GM23338 (cell line): Measurements from ENCODE around the gene SULF2. TPM values are rescaled to one million over a fixed set of nuclear protein-coding genes. Genes with fewer than 3 reads are reported as not detected.

ENCODE experiments used
- ATAC-seq: fragments of 200-7000 bp; cut with Tn5 transposase; 3 replicates; pipeline ENCODE4 v1.9.1; 2020
- DNase-seq: peaks from one replicate; pipeline ENCODE4 v3.0.0-alpha.2; 2015; ENCODE audit warnings: low spot score
- H2AFZ ChIP-seq: fragments of 200-600 bp; sonication (generic); 2 replicates; pipeline ENCODE4 v1.8.0; 2016; ENCODE audit warnings: antibody characterized with exemption, mild to moderate bottlenecking, moderate library complexity
- H3F3A ChIP-seq: fragments of 200-600 bp; sonication (generic); replicated peaks from 2 replicates; pipeline ENCODE4 v1.8.0; 2017; ENCODE audit warnings: antibody characterized with exemption, mixed run types, low read depth
- H3K27ac ChIP-seq: fragments of 200-600 bp; sonication (generic); 2 replicates; pipeline ENCODE4 v1.6.1; 2016; ENCODE audit warnings: low read depth
- H3K27me3 ChIP-seq: fragments of 200-600 bp; sonication (generic); 2 replicates; pipeline ENCODE4 v1.8.0; 2016; ENCODE audit warnings: mild to moderate bottlenecking, mixed run types, moderate library complexity; ENCODE audit not compliant: insufficient read depth
- H3K36me3 ChIP-seq: fragments of 200-600 bp; sonication (generic); 2 replicates; pipeline ENCODE4 v1.8.0; 2016; ENCODE audit warnings: mild to moderate bottlenecking; ENCODE audit not compliant: insufficient read depth
- H3K4me1 ChIP-seq: fragments of 200-600 bp; sonication (generic); 2 replicates; pipeline ENCODE4 v1.8.0; 2016; ENCODE audit warnings: mild to moderate bottlenecking, moderate library complexity; ENCODE audit not compliant: insufficient read depth
- H3K4me2 ChIP-seq: fragments of 200-600 bp; sonication (generic); 2 replicates; pipeline ENCODE4 v1.7.1; 2017; ENCODE audit warnings: mixed run types
- H3K4me3 ChIP-seq: fragments of 200-600 bp; sonication (generic); 2 replicates; pipeline ENCODE4 v1.6.1; 2016; ENCODE audit warnings: mixed run types
- H3K79me2 ChIP-seq: fragments of 200-600 bp; sonication (generic); replicated peaks from 2 replicates; pipeline ENCODE4 v1.8.0; 2017; ENCODE audit warnings: mild to moderate bottlenecking; ENCODE audit not compliant: insufficient read depth
- H3K9me2 ChIP-seq: fragments of 200-600 bp; sonication (generic); 2 replicates; pipeline ENCODE4 v1.8.0; 2017; ENCODE audit not compliant: insufficient read depth
- H4K20me1 ChIP-seq: fragments of 200-600 bp; sonication (generic); replicated peaks from 2 replicates; pipeline ENCODE4 v1.8.0; 2017; ENCODE audit warnings: mild to moderate bottlenecking; ENCODE audit not compliant: insufficient read depth
- H3K27ac Mint-ChIP-seq: 2 replicates; pipeline ENCODE4 v1.8.0; 2020; ENCODE audit warnings: inconsistent platforms, mild to moderate bottlenecking, moderate library complexity, mixed read lengths
- H3K27me3 Mint-ChIP-seq: 3 replicates; pipeline ENCODE4 v1.8.0; 2022; ENCODE audit warnings: low read depth, mild to moderate bottlenecking, moderate library complexity, mixed read lengths, inconsistent platforms; ENCODE audit not compliant: insufficient read depth, poor library complexity
- H3K36me3 Mint-ChIP-seq: 3 replicates; pipeline ENCODE4 v1.8.0; 2021; ENCODE audit warnings: low read depth, mild to moderate bottlenecking, inconsistent platforms, moderate library complexity, mixed read lengths
- H3K4me1 Mint-ChIP-seq: 3 replicates; pipeline ENCODE4 v1.8.0; 2020; ENCODE audit warnings: mild to moderate bottlenecking, inconsistent platforms, mixed read lengths
- H3K4me3 Mint-ChIP-seq: 3 replicates; pipeline ENCODE4 v1.8.0; 2021; ENCODE audit warnings: moderate library complexity, mild to moderate bottlenecking, inconsistent platforms, mixed read lengths
- H3K9me3 Mint-ChIP-seq: 3 replicates; pipeline ENCODE4 v1.8.0; 2020; ENCODE audit warnings: moderate library complexity, mild to moderate bottlenecking, inconsistent platforms, mixed read lengths
- CREB1 ChIP-seq: fragments of 250-450 bp; sonication (Bioruptor Pico); IDR thresholded peaks from 2 replicates; pipeline ENCODE4 v1.5.0; 2020; ENCODE audit warnings: low read depth, mild to moderate bottlenecking, moderate library complexity
- EZH2 ChIP-seq: fragments of 200-600 bp; sonication (generic); IDR thresholded peaks from one replicate; pipeline ENCODE4 v1.8.0; 2017; ENCODE audit warnings: antibody characterized with exemption, mild to moderate bottlenecking, low read depth; ENCODE audit not compliant: unreplicated experiment
- EZH2phosphoT487 ChIP-seq: fragments of 200-600 bp; sonication (generic); IDR thresholded peaks from one replicate; pipeline ENCODE4 v1.8.1; 2018; ENCODE audit warnings: antibody characterized with exemption; ENCODE audit not compliant: unreplicated experiment
- JUNB ChIP-seq: IDR thresholded peaks from one replicate; pipeline ENCODE4 v1.6.1; 2016; ENCODE audit warnings: antibody characterized with exemption; ENCODE audit not compliant: unreplicated experiment
- NANOG ChIP-seq: IDR thresholded peaks from 2 replicates; pipeline ENCODE4 v1.6.1; 2016; ENCODE audit warnings: antibody characterized with exemption, borderline replicate concordance
- POLR2AphosphoS5 ChIP-seq: IDR thresholded peaks from 2 replicates; pipeline ENCODE4 v1.6.1; 2016; ENCODE audit warnings: antibody characterized with exemption, low read depth
- STAT1 ChIP-seq: IDR thresholded peaks from one replicate; pipeline ENCODE4 v1.6.1; 2016; ENCODE audit warnings: antibody characterized with exemption; ENCODE audit not compliant: unreplicated experiment
- ZNF114 ChIP-seq: fragments of 250-450 bp; sonication (Bioruptor Pico); IDR thresholded peaks from 2 replicates; pipeline ENCODE4 v1.5.0; 2020; ENCODE audit warnings: mild to moderate bottlenecking, moderate library complexity
- ZNF331 ChIP-seq: fragments of 250-450 bp; sonication (Bioruptor Pico); IDR thresholded peaks from 2 replicates; pipeline ENCODE4 v1.5.0; 2020; ENCODE audit warnings: low read depth, mild to moderate bottlenecking, moderate library complexity
- polyA plus RNA-seq: library from polyadenylated mRNA; unstranded; fragments of >200 nt; fragmentation: Nextera tagmentation; extraction: Ambion mirVana; gene quantifications from 2 replicates; pipeline ENCODE4 v1.2.1, GENCODE V29; 2016
- total RNA-seq: library from RNA; depleted of rRNA; stranded (reverse); fragments of >200 nt; shearing (Covaris generic); gene quantifications from 2 replicates; pipeline ENCODE4 v1.2.3, GENCODE V29; 2014
- TF ChIP-seq, protein P1 (sequence below): IDR thresholded peaks from one replicate; pipeline ENCODE4 v1.6.1; 2018; ENCODE audit warnings: antibody characterized with exemption; ENCODE audit not compliant: unreplicated experiment
- TF ChIP-seq, protein P2 (sequence below): fragments of 250-450 bp; sonication (Bioruptor Pico); IDR thresholded peaks from 2 replicates; pipeline ENCODE4 v1.5.0; 2020; ENCODE audit warnings: mild to moderate bottlenecking, moderate library complexity
- TF ChIP-seq, protein P3 (sequence below), 2 experiments: fragments of 200-600 bp in 1 of 2; sonication (generic) in 1 of 2; conservative IDR thresholded peaks; 2 replicates each; pipeline versions ENCODE4 v1.5.1 to v1.6.1; 2016 to 2017; ENCODE audit warnings: antibody characterized with exemption in 2 of 2, low read depth in 2 of 2, mild to moderate bottlenecking in 2 of 2, moderate library complexity in 1 of 2
- TF ChIP-seq, protein P4 (sequence below): IDR thresholded peaks from 2 replicates; pipeline ENCODE4 v1.6.1; 2016; ENCODE audit warnings: antibody characterized with exemption

The SULF2 gene
- total and polyA plus RNA-seq, 2 experiments from 2014 or later: 9.5 to 20.7 TPM

DNA sequence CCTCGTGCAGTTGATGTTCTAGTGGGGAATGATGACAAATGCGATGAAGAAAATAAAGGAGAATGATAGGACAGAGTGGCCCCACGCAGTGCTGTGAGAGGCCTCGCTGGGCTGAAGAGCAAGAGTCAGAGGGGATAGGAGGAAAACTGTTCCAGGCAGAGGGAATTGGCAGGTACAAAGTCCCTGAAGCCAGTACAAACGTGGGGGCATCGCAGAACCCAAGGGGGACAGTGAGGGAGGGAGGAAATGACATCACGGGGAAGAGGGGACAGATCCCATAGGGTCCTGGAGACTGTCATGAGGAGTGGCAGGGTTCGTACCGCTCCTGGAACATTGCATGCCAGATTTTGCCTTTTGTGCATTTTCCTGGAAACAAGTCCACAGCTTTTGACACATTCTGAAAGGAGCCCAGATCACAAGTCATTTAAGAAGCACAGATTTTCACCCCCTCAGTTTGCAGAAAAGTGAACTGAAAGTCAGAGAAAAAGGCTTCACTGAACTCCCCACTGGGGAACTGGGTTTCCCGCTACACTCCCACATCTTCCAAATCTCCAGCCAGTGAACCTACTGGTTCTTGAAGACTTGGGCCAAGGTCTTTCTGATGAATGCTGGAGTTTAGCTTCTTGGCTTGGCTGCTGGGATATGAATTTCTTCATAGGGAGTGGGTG lies 77.0 kb downstream of the SULF2 start:
- no peaks in the 10 kb centered on the region for H3K36me3 ChIP-seq
- H3K79me2 ChIP-seq: no peaks in the 10 kb centered on the region
- no peaks in the 10 kb centered on the region for H3F3A ChIP-seq
- H3K4me1 Mint-ChIP-seq: peaks cover 34% of the 10 kb centered on the region
- H3K4me3 Mint-ChIP-seq: no peak overlapping the region
- H3K27me3 Mint-ChIP-seq: peaks cover 5% of the 10 kb centered on the region
- H3K36me3 Mint-ChIP-seq: no peaks in the 10 kb centered on the region
- no peaks in the 10 kb centered on the region for H3K4me1 ChIP-seq
- no peak for DNase-seq
- no peak for ATAC-seq
- no peak overlapping the region for H2AFZ ChIP-seq
- no peak overlapping the region for H3K27ac ChIP-seq
- H3K9me2 ChIP-seq: no peaks in the 10 kb centered on the region
- TF ChIP-seq EZH2: no peak
- TF ChIP-seq NANOG: no peak
- TF ChIP-seq, protein P1, sequence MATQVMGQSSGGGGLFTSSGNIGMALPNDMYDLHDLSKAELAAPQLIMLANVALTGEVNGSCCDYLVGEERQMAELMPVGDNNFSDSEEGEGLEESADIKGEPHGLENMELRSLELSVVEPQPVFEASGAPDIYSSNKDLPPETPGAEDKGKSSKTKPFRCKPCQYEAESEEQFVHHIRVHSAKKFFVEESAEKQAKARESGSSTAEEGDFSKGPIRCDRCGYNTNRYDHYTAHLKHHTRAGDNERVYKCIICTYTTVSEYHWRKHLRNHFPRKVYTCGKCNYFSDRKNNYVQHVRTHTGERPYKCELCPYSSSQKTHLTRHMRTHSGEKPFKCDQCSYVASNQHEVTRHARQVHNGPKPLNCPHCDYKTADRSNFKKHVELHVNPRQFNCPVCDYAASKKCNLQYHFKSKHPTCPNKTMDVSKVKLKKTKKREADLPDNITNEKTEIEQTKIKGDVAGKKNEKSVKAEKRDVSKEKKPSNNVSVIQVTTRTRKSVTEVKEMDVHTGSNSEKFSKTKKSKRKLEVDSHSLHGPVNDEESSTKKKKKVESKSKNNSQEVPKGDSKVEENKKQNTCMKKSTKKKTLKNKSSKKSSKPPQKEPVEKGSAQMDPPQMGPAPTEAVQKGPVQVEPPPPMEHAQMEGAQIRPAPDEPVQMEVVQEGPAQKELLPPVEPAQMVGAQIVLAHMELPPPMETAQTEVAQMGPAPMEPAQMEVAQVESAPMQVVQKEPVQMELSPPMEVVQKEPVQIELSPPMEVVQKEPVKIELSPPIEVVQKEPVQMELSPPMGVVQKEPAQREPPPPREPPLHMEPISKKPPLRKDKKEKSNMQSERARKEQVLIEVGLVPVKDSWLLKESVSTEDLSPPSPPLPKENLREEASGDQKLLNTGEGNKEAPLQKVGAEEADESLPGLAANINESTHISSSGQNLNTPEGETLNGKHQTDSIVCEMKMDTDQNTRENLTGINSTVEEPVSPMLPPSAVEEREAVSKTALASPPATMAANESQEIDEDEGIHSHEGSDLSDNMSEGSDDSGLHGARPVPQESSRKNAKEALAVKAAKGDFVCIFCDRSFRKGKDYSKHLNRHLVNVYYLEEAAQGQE: no peak
- TF ChIP-seq, protein P2, sequence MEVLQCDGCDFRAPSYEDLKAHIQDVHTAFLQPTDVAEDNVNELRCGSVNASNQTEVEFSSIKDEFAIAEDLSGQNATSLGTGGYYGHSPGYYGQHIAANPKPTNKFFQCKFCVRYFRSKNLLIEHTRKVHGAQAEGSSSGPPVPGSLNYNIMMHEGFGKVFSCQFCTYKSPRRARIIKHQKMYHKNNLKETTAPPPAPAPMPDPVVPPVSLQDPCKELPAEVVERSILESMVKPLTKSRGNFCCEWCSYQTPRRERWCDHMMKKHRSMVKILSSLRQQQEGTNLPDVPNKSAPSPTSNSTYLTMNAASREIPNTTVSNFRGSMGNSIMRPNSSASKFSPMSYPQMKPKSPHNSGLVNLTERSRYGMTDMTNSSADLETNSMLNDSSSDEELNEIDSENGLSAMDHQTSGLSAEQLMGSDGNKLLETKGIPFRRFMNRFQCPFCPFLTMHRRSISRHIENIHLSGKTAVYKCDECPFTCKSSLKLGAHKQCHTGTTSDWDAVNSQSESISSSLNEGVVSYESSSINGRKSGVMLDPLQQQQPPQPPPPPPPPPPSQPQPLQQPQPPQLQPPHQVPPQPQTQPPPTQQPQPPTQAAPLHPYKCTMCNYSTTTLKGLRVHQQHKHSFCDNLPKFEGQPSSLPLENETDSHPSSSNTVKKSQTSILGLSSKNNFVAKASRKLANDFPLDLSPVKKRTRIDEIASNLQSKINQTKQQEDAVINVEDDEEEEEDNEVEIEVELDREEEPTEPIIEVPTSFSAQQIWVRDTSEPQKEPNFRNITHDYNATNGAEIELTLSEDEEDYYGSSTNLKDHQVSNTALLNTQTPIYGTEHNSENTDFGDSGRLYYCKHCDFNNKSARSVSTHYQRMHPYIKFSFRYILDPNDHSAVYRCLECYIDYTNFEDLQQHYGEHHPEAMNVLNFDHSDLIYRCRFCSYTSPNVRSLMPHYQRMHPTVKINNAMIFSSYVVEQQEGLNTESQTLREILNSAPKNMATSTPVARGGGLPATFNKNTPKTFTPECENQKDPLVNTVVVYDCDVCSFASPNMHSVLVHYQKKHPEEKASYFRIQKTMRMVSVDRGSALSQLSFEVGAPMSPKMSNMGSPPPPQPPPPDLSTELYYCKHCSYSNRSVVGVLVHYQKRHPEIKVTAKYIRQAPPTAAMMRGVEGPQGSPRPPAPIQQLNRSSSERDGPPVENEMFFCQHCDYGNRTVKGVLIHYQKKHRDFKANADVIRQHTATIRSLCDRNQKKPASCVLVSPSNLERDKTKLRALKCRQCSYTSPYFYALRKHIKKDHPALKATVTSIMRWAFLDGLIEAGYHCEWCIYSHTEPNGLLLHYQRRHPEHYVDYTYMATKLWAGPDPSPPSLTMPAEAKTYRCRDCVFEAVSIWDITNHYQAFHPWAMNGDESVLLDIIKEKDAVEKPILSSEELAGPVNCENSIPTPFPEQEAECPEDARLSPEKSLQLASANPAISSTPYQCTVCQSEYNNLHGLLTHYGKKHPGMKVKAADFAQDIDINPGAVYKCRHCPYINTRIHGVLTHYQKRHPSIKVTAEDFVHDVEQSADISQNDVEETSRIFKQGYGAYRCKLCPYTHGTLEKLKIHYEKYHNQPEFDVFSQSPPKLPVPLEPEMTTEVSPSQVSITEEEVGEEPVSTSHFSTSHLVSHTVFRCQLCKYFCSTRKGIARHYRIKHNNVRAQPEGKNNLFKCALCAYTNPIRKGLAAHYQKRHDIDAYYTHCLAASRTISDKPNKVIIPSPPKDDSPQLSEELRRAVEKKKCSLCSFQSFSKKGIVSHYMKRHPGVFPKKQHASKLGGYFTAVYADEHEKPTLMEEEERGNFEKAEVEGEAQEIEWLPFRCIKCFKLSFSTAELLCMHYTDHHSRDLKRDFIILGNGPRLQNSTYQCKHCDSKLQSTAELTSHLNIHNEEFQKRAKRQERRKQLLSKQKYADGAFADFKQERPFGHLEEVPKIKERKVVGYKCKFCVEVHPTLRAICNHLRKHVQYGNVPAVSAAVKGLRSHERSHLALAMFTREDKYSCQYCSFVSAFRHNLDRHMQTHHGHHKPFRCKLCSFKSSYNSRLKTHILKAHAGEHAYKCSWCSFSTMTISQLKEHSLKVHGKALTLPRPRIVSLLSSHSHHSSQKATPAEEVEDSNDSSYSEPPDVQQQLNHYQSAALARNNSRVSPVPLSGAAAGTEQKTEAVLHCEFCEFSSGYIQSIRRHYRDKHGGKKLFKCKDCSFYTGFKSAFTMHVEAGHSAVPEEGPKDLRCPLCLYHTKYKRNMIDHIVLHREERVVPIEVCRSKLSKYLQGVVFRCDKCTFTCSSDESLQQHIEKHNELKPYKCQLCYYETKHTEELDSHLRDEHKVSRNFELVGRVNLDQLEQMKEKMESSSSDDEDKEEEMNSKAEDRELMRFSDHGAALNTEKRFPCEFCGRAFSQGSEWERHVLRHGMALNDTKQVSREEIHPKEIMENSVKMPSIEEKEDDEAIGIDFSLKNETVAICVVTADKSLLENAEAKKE (CRISPR knock-in tag): no peak
- TF ChIP-seq STAT1: no peak
- no peak for TF ChIP-seq ZNF331
- TF ChIP-seq, protein P3, sequence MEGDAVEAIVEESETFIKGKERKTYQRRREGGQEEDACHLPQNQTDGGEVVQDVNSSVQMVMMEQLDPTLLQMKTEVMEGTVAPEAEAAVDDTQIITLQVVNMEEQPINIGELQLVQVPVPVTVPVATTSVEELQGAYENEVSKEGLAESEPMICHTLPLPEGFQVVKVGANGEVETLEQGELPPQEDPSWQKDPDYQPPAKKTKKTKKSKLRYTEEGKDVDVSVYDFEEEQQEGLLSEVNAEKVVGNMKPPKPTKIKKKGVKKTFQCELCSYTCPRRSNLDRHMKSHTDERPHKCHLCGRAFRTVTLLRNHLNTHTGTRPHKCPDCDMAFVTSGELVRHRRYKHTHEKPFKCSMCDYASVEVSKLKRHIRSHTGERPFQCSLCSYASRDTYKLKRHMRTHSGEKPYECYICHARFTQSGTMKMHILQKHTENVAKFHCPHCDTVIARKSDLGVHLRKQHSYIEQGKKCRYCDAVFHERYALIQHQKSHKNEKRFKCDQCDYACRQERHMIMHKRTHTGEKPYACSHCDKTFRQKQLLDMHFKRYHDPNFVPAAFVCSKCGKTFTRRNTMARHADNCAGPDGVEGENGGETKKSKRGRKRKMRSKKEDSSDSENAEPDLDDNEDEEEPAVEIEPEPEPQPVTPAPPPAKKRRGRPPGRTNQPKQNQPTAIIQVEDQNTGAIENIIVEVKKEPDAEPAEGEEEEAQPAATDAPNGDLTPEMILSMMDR (conservative IDR thresholded peaks at IDR 0.05; ENCODE audit: low read depth in 2 of 2): no peak
- TF ChIP-seq EZH2phosphoT487: no peak
- TF ChIP-seq, protein P4, sequence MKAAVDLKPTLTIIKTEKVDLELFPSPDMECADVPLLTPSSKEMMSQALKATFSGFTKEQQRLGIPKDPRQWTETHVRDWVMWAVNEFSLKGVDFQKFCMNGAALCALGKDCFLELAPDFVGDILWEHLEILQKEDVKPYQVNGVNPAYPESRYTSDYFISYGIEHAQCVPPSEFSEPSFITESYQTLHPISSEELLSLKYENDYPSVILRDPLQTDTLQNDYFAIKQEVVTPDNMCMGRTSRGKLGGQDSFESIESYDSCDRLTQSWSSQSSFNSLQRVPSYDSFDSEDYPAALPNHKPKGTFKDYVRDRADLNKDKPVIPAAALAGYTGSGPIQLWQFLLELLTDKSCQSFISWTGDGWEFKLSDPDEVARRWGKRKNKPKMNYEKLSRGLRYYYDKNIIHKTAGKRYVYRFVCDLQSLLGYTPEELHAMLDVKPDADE: no peak
- TF ChIP-seq ZNF114 (CRISPR knock-in tag): no peak
- TF ChIP-seq POLR2AphosphoS5: no peak
- TF ChIP-seq JUNB: no peak
- TF ChIP-seq CREB1 (CRISPR knock-in tag): no peak
- peaks cover 4% of the 10 kb centered on the region; the same call in 1 of the 2 replicates for H4K20me1 ChIP-seq
- H3K27me3 ChIP-seq: no peaks in the 10 kb centered on the region
- no peak overlapping the region for H3K27ac Mint-ChIP-seq
- H3K4me3 ChIP-seq: no peak overlapping the region
- H3K9me3 Mint-ChIP-seq: no peaks in the 10 kb centered on the region
- no peak overlapping the region for H3K4me2 ChIP-seq
